HG03432 (cell line): ENCODE data around the gene RGS3.
"Not testable (repeated sequence)": the region's sequence is repeated elsewhere in the genome, so short reads cannot be mapped to it uniquely, and the experiment has no call there.

Experiments used
- ATAC-seq: cut with Tn5 transposase; IDR thresholded peaks from one replicate; pipeline ENCODE4 v1.9.1; 2021; ENCODE audit warnings: mild to moderate bottlenecking, moderate library complexity; ENCODE audit not compliant: unreplicated experiment

The RGS3 gene

GRCh38 chr9:113463418-113464285 lies at the start of gene RGS3:
Gene RGS3 (plus strand): TSS chr9:113463727. CDS start chr9:113463803, 76 bp downstream.
- ATAC-seq, result no peak

- peak; percentile 98 for ATAC-seq
Observed at GRCh38 chr9:113416149-113416721, 47.3 kb upstream of the RGS3 start.

GRCh38 chr9:113417370-113417769 lies 46.2 kb upstream of the RGS3 start:
- no peak for ATAC-seq

- no peak for ATAC-seq
Observed at GRCh38 chr9:113421726-113422125, 41.8 kb upstream of the RGS3 start.

GRCh38 chr9:113425072-113425471 lies 38.5 kb upstream of the RGS3 start:
- ATAC-seq, result no peak

- ATAC-seq, result no peak
Observed at GRCh38 chr9:113426701-113427100, 36.8 kb upstream of the RGS3 start.

- no peak for ATAC-seq
Observed at GRCh38 chr9:113427629-113428028, 35.9 kb upstream of the RGS3 start.

GRCh38 chr9:113428062-113428615 lies 35.4 kb upstream of the RGS3 start:
- ATAC-seq, result no peak

GRCh38 chr9:113431191-113431590 lies 32.3 kb upstream of the RGS3 start:
- ATAC-seq, result no peak

GRCh38 chr9:113436728-113437515 lies 26.6 kb upstream of the RGS3 start:
- ATAC-seq, result no peak

GRCh38 chr9:113437716-113438115 lies 25.8 kb upstream of the RGS3 start:
- not testable (repeated sequence) for ATAC-seq

GRCh38 chr9:113444736-113445135 lies 18.8 kb upstream of the RGS3 start:
- ATAC-seq, result no peak

GRCh38 chr9:113446323-113446740 lies 17.2 kb upstream of the RGS3 start:
- ATAC-seq, result no peak

GRCh38 chr9:113449376-113449775 lies 14.2 kb upstream of the RGS3 start:
- ATAC-seq, result no peak

- no peak for ATAC-seq
Observed at GRCh38 chr9:113452113-113452605, 11.4 kb upstream of the RGS3 start.

- ATAC-seq, result no peak
Observed at GRCh38 chr9:113454914-113455761, 8.4 kb upstream of the RGS3 start.

- ATAC-seq, result no peak
Observed at GRCh38 chr9:113456235-113456634, 7.3 kb upstream of the RGS3 start.

- ATAC-seq, result no peak
Observed at GRCh38 chr9:113461285-113461684, 2.2 kb upstream of the RGS3 start.

GRCh38 chr9:113461943-113462342 lies 1.6 kb upstream of the RGS3 start:
- ATAC-seq, result no peak

- no peak for ATAC-seq
Observed at GRCh38 chr9:113462781-113463286, 693 bp upstream of the RGS3 start.
